ENCODE data around the gene DHRS7B.
"Not testable (repeated sequence)": the region's sequence is repeated elsewhere in the genome, so short reads cannot be mapped to it uniquely, and the experiment has no call there.

The DHRS7B gene

DNA sequence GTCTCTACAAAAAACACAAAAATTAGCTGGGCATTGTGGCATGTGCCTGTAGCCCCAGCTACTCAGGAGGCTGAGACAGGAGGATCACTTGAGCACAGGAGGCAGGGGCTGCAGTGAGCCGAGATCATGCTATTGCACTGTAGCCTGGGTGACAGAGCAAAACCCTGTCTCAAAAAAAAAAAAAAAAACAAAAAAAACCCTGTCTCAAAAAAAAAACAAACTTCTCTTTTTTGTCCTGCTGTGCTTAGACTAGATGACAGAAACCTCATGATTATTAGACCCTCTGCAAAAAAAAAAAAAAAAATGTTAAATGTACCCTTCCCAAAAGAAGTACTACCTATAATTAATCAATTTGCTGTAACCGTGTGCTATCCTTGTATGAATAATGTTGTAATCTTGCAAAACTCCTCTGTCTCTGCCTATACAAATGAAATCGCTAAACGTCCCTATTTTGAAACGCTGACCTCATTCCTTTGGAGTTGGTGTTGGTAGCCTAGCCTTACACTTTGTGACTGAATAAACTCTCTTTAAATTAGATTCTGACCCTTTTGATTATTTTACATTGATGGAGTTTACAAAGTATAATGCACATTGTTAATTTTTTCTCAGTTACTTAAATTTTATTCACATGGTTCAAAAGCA is 13.6 kb upstream of the DHRS7B start:
- TF ChIP-seq CTCF (conservative IDR thresholded peaks at IDR 0.05; ENCODE audit: control insufficient read depth, insufficient read depth, low read depth, low read length): no peak
- no peak for DNase-seq (ENCODE audit: low read depth)
- H3K4me3 ChIP-seq (ENCODE audit: control insufficient read depth, low read depth, low read length): no peak overlapping the region

GRCh38 chr17:21113716-21114115 is 13.0 kb upstream of the DHRS7B start:
- no peak overlapping the region for H3K4me3 ChIP-seq (ENCODE audit: control insufficient read depth, low read depth, low read length)
- TF ChIP-seq CTCF (conservative IDR thresholded peaks at IDR 0.05; ENCODE audit: control insufficient read depth, insufficient read depth, low read depth, low read length): no peak
- DNase-seq (ENCODE audit: low read depth): no peak

DNA sequence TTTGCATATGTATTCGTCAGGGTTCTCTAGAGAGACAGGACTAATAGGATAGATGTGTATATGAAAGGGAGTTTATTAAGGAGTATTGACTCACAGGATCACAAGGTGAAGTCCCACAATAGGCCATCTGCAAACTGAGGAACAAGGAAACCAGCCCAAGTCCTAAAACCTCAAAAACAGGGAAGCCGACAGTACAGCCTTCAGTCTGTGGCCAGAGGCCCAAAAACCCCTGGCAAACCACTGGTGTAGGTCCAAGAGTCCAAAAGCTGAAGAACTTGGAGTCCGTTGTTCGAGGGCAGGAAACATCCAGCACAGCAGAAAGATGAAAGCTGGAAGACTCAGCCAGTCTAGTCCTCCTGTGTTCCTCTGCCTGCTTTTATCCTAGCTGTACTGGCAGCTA is 12.0 kb upstream of the DHRS7B start:
- not testable (repeated sequence) for DNase-seq (ENCODE audit: low read depth); H3K4me3 ChIP-seq (ENCODE audit: control insufficient read depth, low read depth, low read length)

DNA sequence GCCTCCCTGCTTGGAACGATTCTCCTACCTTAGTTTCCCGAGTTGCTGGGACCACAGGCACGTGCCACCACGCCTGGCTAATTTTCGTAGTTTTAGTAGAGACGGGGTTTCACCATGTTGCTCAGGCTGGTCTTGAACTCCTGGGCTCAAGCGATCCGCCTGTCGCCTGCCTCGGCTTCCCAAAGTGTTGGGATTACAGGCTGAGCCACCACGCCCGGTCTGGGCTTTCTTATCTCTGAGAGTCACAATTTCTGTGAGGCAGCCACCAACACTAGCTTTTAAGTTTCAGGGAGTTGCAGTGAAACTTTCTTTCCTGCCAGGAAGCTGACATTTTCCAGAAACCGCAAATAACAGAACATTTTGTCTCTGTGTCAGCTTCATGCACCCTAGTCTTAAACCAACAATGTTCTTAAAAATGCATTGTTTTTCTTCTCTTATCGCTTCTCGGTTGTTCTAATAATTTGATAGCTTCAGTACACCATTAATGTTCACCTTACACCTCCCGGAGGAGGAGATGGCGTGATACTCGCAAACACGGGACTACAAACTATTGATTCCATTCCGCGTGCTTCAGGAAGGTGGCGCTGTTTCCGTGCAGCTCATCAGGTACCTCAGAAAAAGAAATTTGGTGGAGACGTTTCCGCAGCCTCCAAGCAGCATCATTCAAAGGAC is 7.4 kb upstream of the DHRS7B start:
- H3K4me3 ChIP-seq (ENCODE audit: control insufficient read depth, low read depth, low read length): peak overlapping the region; percentile 3
- peak; percentile 95 for TF ChIP-seq CTCF (conservative IDR thresholded peaks at IDR 0.05; ENCODE audit: control insufficient read depth, insufficient read depth, low read depth, low read length)
- peak; percentile 70 for DNase-seq (ENCODE audit: low read depth)

GRCh38 chr17:21119919-21120249 is 6.9 kb upstream of the DHRS7B start:
- H3K4me3 ChIP-seq (ENCODE audit: control insufficient read depth, low read depth, low read length): no peak overlapping the region
- TF ChIP-seq CTCF (conservative IDR thresholded peaks at IDR 0.05; ENCODE audit: control insufficient read depth, insufficient read depth, low read depth, low read length): no peak
- DNase-seq (ENCODE audit: low read depth): no peak

DNA sequence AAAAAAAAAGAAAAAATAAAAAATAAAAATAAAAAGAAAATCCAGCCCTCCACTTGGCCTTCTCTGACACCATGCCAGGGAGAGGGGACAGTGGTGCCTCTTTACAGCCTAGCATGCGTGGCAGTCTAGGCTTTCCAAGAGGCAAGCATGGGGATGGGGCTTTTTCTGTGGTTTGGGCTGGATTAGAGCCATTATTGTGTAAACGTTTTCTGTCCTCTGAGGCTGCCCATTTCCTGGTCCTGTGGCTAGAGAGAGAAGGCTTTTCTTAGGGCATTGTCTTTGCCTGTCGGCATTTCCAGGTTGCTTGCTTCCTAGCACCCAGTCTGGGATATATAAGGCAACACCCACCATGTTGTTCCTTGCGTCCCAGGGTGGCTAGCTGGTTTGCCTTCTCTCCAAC is 2.7 kb upstream of the DHRS7B start:
- H3K4me3 ChIP-seq (ENCODE audit: control insufficient read depth, low read depth, low read length): no peak overlapping the region
- DNase-seq (ENCODE audit: low read depth): no peak
- no peak for TF ChIP-seq CTCF (conservative IDR thresholded peaks at IDR 0.05; ENCODE audit: control insufficient read depth, insufficient read depth, low read depth, low read length)

GRCh38 chr17:21124517-21124916 is 2.2 kb upstream of the DHRS7B start:
- DNase-seq (ENCODE audit: low read depth); H3K4me3 ChIP-seq (ENCODE audit: control insufficient read depth, low read depth, low read length): not testable (repeated sequence)

DNA sequence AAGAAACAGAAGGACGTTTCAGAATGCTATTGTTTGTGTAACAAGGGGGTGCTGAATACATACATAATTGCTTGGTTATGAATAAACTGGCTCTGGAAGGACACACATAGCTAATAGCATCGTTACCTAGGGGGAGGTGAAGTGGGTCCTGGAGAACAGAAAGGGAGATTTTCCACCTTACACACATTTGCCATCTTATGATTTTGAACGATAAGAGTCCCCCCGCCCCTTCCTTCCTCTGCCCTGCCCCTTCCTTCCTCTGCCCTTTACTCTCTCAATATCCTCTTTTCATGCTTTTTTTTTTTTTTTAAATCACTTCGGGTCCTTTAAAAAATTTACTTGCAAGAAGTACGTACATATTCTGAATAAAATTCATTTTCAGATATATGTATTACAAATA is 902 bp upstream of the DHRS7B start:
- no peak for DNase-seq (ENCODE audit: low read depth)
- H3K4me3 ChIP-seq (ENCODE audit: control insufficient read depth, low read depth, low read length): no peak overlapping the region
- TF ChIP-seq CTCF (conservative IDR thresholded peaks at IDR 0.05; ENCODE audit: control insufficient read depth, insufficient read depth, low read depth, low read length): no peak
